GM19452 (cell line): ENCODE measurements around the gene MAGEB6B.
"Not testable (repeated sequence)": the region's sequence is repeated elsewhere in the genome, so short reads cannot be mapped to it uniquely, and the experiment has no call there.

Experiments
- ATAC-seq: cut with Tn5 transposase; IDR thresholded peaks from one replicate; pipeline ENCODE4 v1.9.1; 2021; ENCODE audit not compliant: unreplicated experiment

The MAGEB6B gene, protein sequence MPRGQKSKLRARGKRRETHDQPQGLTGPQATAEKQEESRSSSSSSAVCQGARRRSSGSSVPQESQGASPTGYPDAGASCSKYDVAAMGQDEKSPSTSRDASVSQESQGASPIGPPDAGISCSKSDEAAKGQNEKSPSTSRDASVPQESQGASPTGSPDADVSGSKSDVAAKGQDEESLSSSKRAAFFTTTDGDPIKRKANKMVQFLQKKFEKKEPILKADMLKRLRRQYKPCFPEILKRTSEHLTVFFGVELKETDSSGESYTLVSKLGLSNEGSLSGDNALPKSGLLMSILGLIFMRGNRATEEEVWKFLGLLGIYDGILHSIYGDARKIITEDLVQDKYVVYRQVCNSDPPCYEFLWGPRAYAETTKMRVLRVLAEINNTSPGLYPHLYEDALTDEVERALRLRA

DNA sequence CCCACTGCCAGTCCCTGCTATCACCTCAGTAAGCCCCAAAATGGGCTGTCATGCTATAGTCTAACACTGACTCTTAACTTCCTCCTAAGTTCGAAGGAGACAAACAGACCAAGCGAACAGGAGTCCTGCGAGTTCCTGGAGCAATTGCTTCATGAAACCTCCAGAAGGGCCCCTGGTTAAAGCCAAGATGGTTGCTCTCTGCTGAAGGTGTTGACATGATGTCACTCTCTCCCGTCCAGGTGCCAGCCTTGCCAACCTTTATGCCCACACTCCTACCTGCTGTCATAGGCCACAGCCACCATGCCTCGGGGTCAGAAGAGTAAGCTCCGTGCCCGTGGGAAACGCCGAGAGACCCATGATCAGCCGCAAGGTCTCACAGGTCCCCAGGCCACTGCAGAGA is at the start of gene MAGEB6B:
TSS of gene MAGEB6B (plus strand) at position 301 of the 400 bp plus-strand sequence. CDS start at position 301, 0 bp downstream.
- ATAC-seq, result no peak

DNA sequence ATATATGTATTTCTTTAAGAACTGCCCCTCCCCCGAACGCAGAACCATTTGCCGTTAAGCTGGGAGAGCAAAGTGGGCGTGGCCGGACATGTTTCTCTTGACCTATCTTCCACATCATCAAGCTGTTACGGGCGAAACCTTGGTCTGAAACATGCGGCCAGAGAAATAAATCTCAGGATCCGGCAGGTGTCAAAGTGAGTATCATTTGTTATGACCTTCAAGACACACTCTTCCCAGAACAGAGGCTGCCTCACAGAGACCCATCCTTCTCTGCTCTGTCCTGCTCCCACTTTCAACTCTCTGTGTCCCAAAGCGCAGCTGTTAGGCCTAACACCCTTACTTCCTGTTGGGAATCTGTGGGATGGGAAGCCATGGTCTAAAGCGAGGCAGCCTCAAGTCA is 22.1 kb upstream of the MAGEB6B start, which contains the start of gene MAGEB18:
TSS of gene MAGEB18 (plus strand) at position 70 of the 400 bp plus-strand sequence. CDS start 643 bp downstream, outside the sequence.
- ATAC-seq, result no peak

DNA sequence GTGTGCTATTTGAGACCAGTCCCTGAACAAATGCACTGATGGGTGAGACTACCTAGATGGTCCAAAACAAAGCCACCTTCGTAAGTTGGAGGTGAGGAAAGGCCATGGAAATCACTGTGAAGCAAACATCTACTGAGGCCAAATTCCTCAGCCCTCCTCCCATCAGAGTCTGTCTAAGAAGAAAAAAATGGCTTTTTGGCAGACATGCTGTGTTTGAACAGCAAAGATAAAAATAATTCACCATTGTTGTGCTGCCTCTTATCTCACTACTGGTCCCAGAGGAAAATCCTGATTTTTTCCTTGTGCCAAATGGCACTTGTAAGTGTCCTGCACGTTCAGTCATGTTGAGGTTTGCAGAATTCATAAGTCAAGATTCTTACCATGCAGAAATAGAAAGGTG is 14.4 kb upstream of the MAGEB6B start:
- ATAC-seq, result no peak

DNA sequence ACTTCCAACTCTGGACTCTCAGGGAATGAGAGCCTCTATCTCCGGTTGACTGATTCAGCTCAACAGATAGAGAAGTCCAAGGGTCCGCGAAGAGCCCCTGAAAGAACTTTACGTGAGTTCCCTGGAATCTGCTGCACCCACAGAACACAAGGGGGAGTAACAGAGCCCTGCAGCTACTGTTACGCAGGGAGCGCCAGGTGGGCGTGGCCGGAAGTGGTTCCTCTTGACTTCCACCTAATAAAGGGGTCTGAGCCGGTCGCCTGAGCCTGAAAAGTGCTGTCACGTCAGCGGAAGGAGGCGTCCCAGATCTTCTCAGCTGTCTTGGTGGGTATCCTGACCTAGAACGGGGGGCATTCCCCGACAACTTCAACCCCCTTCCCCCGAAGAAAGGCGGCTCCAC is 31.8 kb downstream of the MAGEB6B start, which contains the start of gene MAGEB6:
TSS of gene MAGEB6 (plus strand) at position 237 of the 400 bp plus-strand sequence. CDS start 1,407 bp downstream, outside the sequence.
- no peak for ATAC-seq

DNA sequence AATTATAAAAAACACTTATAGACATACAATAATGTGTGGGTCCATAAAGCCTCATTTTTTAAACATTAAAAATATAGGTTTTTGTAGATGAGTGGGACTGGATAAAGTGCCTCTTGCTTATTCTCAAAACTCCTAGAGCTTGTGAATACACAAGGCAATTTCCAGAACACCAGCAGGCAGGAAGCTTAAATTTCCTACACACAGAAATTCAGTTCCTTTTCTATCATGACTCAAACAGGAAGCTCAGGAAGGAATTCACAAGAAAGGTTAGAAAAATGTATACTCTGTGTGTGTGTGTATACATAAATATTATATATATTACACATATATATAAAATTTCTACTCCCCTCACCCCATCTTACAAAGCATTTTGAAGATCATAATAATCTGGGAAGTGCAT is 43.2 kb downstream of the MAGEB6B start:
- no peak for ATAC-seq

DNA sequence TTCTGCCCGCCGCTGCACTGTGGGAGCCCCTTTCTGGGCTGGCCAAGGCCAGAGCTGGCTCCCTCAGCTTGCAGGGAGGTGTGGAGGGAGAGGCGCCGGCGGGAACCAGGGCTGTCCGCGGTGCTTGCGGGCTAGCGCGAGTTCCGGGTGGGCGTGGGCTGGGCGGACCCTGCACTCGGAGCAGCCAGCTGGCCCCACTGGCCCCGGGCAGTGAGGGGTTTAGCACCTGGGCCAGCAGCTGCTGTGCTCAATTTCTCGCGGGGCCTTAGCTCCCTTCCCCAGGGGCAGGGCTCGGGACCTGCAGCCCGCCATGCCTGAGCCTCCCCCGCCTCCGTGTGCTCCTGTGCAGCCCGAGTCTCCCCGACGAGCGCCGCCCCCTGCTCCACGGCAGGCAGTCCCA is 44.3 kb downstream of the MAGEB6B start:
- not testable (repeated sequence) for ATAC-seq

DNA sequence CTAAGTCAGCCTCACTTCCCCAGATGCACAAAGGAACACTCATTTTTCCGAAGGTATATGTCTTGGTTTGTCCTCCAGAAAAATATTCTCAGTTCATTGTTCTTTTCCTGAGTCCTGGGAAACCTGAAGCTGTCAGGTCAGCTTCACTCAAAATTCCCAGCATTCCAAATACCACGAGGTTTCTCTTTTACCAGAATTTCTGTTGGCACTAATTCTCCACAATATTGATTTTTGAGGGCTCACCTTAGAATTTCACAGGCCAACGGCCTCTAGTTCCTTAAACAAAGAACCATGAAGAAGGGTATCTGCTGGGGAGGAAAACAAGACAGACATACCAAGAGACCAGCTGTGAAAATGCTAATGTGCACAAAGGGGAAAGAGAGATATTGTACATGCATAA is 47.6 kb downstream of the MAGEB6B start:
- no peak for ATAC-seq
